Fibroblast of pulmonary artery (primary cell): ENCODE results near the gene TRIM47.

ENCODE experiments used
- DNase-seq: peaks from one replicate; pipeline ENCODE4 v3.0.0-alpha.2; 2010; ENCODE audit warnings: low read depth
- H3K4me3 ChIP-seq: replicated peaks from 2 replicates; pipeline ENCODE4 v1.5.1; 2011; ENCODE audit warnings: low read depth, mild to moderate bottlenecking, control low read depth, low read length, moderate library complexity
- CTCF ChIP-seq: IDR thresholded peaks from 2 replicates; pipeline ENCODE4 v1.5.1; 2011; ENCODE audit warnings: mild to moderate bottlenecking, control low read depth, low read length, inconsistent platforms; ENCODE audit errors: missing control alignments

The TRIM47 gene

DNA sequence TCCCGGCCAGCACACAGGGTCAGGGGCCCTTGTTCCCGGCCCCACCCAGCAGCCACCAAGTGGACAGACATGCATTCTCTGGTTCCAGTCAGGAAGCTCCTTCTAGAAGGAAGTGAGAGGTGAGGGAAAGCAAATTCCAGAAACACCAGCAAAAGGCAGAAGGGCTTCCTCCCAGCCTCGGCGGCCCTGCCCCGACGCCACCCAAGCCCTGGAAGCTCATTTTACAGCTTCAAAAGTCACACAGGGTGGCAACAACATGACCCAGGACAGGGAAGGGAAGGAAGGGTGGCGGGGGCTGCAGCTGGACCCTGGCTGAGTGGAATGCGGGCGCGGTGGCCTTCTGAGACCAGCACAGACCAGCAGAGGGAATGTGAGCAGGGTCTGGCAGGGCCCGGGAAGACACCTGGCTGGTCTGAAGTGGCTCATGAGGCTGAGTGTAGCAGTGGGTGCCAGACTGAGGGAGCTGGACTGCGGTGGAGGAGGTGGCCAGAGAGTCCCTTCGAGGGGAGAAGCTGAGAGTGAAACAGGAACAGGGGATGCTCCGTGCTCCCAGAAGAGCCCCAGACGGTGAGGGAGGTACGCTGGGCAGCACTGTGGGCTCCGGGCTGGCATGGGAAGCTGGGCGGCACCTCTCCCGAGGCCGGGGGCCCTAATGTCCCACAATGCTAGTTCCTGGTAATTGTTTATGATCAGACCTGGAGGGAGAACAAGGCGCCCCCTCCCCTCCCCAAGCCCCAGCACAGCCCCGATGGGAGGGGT lies 32.3 kb downstream of the TRIM47 start:
- H3K4me3 ChIP-seq = no peak overlapping the region
- DNase-seq = no peak
- TF ChIP-seq CTCF = no peak

- peak; percentile 66 for TF ChIP-seq CTCF
- no peak overlapping the region for H3K4me3 ChIP-seq
- DNase-seq = peak; percentile 60
Measured at GRCh38 chr17:75845058-75845711, 33.2 kb downstream of the TRIM47 start.

DNA sequence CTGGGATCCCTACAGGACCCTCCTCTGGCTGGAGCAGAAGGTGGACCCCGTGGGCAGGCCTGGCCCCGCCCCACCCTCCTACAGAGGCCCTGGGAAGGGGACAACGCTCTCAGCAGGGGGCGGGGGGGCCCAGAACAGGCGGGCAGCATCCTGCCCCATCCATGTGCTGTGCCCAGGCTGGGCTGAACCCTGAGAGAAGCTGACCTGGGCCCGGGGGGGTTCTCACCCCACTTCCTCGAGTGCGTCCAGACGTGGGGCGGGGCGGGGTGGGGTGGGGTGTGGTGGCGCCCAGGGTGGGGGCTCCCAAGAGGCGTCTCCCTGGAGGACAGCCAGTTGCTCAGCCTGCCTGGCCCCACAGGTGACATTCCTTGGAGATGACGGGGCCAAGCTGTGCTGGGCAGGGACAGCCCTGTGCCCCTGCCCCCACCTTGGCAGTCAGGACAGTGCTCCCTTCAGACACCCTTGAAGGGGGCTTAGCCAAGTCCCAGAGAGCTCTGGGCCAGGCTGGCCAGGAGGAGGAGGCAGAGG lies 33.8 kb downstream of the TRIM47 start:
- no peak for TF ChIP-seq CTCF
- no peak overlapping the region for H3K4me3 ChIP-seq
- no peak for DNase-seq

- TF ChIP-seq CTCF = no peak
- no peak for DNase-seq
Measured at GRCh38 chr17:75843577-75844529, 34.5 kb downstream of the TRIM47 start, which contains the start of gene UNC13D. TSS of gene UNC13D (minus strand) at chr17:75844404. CDS start at chr17:75844337, 67 bp downstream.

GRCh38 chr17:75842963-75843576 lies 35.3 kb downstream of the TRIM47 start:
- TF ChIP-seq CTCF = no peak
- no peak for DNase-seq
- H3K4me3 ChIP-seq = no peak overlapping the region

More at GRCh38 chr17:75843577-75844529, 34.5 kb downstream of the TRIM47 start, which contains the start of gene UNC13D:
- H3K4me3 ChIP-seq = no peak within 1 kb of the TSS

DNA sequence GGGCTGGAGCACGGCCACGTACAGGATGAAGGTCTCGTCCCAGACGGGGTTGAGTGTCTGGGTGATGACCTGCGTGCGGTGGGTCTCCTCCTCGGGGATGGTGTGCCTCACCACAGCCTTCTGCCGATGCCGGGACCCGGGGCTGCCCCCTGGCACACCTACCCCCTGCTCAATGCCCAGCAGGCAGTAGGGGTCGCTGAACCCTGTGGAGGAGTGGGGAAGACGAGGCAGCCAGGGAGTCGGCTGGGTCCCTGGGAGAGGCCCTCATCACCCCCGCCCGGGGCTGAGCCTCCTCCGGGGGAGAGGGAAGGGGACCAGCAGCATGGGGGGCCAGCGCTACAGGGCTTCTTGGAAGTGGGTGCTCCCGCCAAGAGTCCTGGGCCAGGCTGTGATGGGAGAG lies 36.0 kb downstream of the TRIM47 start:
- no peak for DNase-seq
- no peak for TF ChIP-seq CTCF
- no peak overlapping the region for H3K4me3 ChIP-seq
